ENCODE measurements around the gene HUS1. TPM values are rescaled to one million over a fixed set of nuclear protein-coding genes. Genes with fewer than 3 reads are reported as not detected.

Gene HUS1
- total and polyA plus RNA-seq, 12 donors, result 9.6 to 35.9 (median 28.0) TPM

DNA sequence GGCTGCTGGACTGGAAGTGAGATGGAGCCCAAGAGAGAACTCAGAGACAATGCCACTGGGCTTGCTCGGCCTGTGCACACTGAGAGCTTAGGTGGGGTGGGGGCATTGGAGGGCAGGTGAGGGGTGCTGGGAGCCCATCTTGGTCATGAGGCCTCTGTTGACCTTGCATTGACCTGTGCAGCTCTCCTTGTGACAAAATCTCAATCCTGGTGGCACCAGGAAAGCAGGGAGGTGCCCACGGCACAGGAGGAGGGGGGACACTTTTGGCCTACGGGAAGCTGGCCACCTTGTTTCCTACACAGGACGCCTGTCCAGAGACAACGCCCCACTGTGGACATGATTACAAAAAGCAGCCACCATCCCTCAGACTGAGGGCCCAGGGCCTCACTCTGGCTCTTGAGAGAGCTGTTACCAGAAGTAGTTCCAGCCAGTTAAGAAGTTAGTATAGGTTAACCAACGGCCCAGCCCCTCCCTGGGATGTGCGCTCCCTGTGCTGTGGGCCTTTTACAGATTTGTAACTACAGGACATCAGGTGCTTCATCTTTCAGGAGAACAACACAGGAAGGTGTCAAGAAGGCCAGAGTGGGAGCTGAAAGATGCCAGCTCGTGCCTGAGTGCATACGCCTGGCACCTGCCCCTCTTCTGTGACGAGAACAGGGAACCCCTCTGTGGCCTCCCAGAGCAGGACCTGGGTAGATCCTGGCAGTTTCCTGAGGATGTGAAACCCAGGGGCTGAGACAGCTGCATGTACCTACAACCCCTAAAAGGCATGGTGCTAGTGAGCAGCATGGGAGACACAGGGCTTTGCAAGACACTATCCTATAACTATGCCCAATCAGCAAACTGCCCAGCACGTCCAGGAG lies 41.5 kb downstream of the HUS1 start:
- H3K27me3 ChIP-seq, result no peaks in the 10 kb centered on the region
- peaks cover 0 to 21% (median 0%) of the 10 kb centered on the region in 9 donors for H3K36me3 ChIP-seq
- TF ChIP-seq CTCF (IDR thresholded peaks at IDR 0.05), result no peak
- H3K9me3 ChIP-seq, result no peaks in the 10 kb centered on the region
- peaks cover 10 to 59% (median 37%) of the 10 kb centered on the region in 9 donors for H3K4me1 ChIP-seq
- intact Hi-C loops (cut with DNase I), result no loop called here
- H3K4me3 ChIP-seq, result no peak overlapping the region
- no peak for ATAC-seq
- no peak for DNase-seq
- peak overlapping the region in 5 of 10 donors; percentile 1 to 94 (median 22) for H3K27ac ChIP-seq
- WGBS, 2 donors, result 80 to 85% methylated on average over 11 of the region's 11 CpGs

- H3K4me3 ChIP-seq, result no peak overlapping the region
- DNase-seq (no peak), ATAC-seq (no peak)
- 62 to 67% methylated on average over 17 of the region's 17 CpGs for WGBS, 2 donors
- H3K27me3 ChIP-seq, result no peaks in the 10 kb centered on the region
- H3K9me3 ChIP-seq, result no peaks in the 10 kb centered on the region
- H3K36me3 ChIP-seq, result peaks cover 0 to 27% (median 0%) of the 10 kb centered on the region in 9 donors
- peaks cover 10 to 65% (median 39%) of the 10 kb centered on the region in 9 donors for H3K4me1 ChIP-seq
- peak overlapping the region in 2 of 10 donors; percentile 1 to 94 for H3K27ac ChIP-seq
- no peak for TF ChIP-seq CTCF (IDR thresholded peaks at IDR 0.05)
- intact Hi-C loops (cut with DNase I), result no loop called here
Measured at GRCh38 chr7:47937065-47937687, 42.2 kb downstream of the HUS1 start.

GRCh38 chr7:47936323-47936722 lies 43.1 kb downstream of the HUS1 start:
- Histone ChIP-seq H3K36me3 (peaks cover 0 to 33% (median 0%) of the 10 kb centered on the region in 9 donors), H3K4me3 (no peak overlapping the region), H3K4me1 (peaks cover 9 to 63% (median 35%) of the 10 kb centered on the region in 9 donors), H3K27me3 (no peaks in the 10 kb centered on the region), H3K9me3 (no peaks in the 10 kb centered on the region), H3K27ac (no peak overlapping the region)
- ATAC-seq (no peak), DNase-seq (no peak)
- intact Hi-C loops (cut with DNase I), result no loop called here
- no peak for TF ChIP-seq CTCF (IDR thresholded peaks at IDR 0.05)
- 84 to 86% methylated on average over 4 of the region's 4 CpGs for WGBS, 2 donors

GRCh38 chr7:47935336-47935735 lies 44.1 kb downstream of the HUS1 start:
- 95 to 96% methylated on average over 10 of the region's 10 CpGs for WGBS, 2 donors
- peaks cover 5 to 53% (median 25%) of the 10 kb centered on the region in 9 donors for H3K4me1 ChIP-seq
- no peaks in the 10 kb centered on the region for H3K27me3 ChIP-seq
- H3K9me3 ChIP-seq, result no peaks in the 10 kb centered on the region
- H3K27ac ChIP-seq, result no peak overlapping the region
- H3K4me3 ChIP-seq, result no peak overlapping the region
- H3K36me3 ChIP-seq, result peaks cover 0 to 38% (median 0%) of the 10 kb centered on the region in 9 donors
- ATAC-seq (no peak), DNase-seq (no peak)
- no peak for TF ChIP-seq CTCF (IDR thresholded peaks at IDR 0.05)
- intact Hi-C loops (cut with DNase I), result no loop called here
